Caco-2 (cell line): ENCODE data around the gene FAM83C. TPM values are rescaled to one million over a fixed set of nuclear protein-coding genes. Genes with fewer than 3 reads are reported as not detected.

Experiments
- BruUV-seq: library from RNA; stranded (reverse); fragments of 400-500 nt; replicated peaks from 2 replicates; lab custom pipeline; 2021; lab: Mats Ljungman, UMichigan
- CTCF ChIA-PET: fragments of 300-600 bp; sonication (Branson Sonifier 250); formaldehyde crosslinking; loops from one replicate; lab custom pipeline; 2022; ENCODE audit warnings: antibody characterized with exemption; lab: Charles Lee
- POLR2A ChIA-PET: fragments of 300-600 bp; sonication (Branson Sonifier 250); formaldehyde crosslinking; loops from one replicate; lab custom pipeline; 2022; ENCODE audit warnings: antibody characterized with exemption; lab: Charles Lee
- DNase-seq, 2 experiments: peaks; one replicate each; pipeline versions ENCODE4 v3.0.0 to v3.0.0-alpha.2; 2020 to 2022
- H3K27me3 ChIP-seq: replicated peaks from 2 replicates; pipeline ENCODE4 v1.6.0; 2011; ENCODE audit warnings: low read length; ENCODE audit not compliant: control insufficient read depth, insufficient read depth
- H3K36me3 ChIP-seq: 2 replicates; pipeline ENCODE4 v1.5.1; 2011; ENCODE audit warnings: low read length; ENCODE audit not compliant: control insufficient read depth, insufficient read depth
- H3K4me1 ChIP-seq: fragments of 250-450 bp; sonication (Bioruptor Pico); 2 replicates; pipeline ENCODE4 v1.5.1; 2020; ENCODE audit warnings: mild to moderate bottlenecking
- H3K4me3 ChIP-seq: 2 replicates; pipeline ENCODE4 v1.5.1; 2011; ENCODE audit warnings: low read depth, mild to moderate bottlenecking, control low read depth, low read length
- H3K9me3 ChIP-seq: fragments of 250-450 bp; sonication (Bioruptor Pico); 2 replicates; pipeline ENCODE4 v1.5.1; 2020; ENCODE audit warnings: mild to moderate bottlenecking, moderate library complexity
- H3K27ac Mint-ChIP-seq: one replicate; pipeline ENCODE4 v1.8.0; 2022; ENCODE audit warnings: mixed read lengths; ENCODE audit not compliant: unreplicated experiment
- H3K27me3 Mint-ChIP-seq: one replicate; pipeline ENCODE4 v1.8.0; 2022; ENCODE audit warnings: mixed read lengths; ENCODE audit not compliant: insufficient read depth, unreplicated experiment
- H3K36me3 Mint-ChIP-seq: one replicate; pipeline ENCODE4 v1.8.0; 2022; ENCODE audit warnings: mild to moderate bottlenecking, mixed read lengths; ENCODE audit not compliant: insufficient read depth, unreplicated experiment
- H3K4me1 Mint-ChIP-seq: one replicate; pipeline ENCODE4 v1.8.0; 2022; ENCODE audit warnings: low read depth, mixed read lengths; ENCODE audit not compliant: unreplicated experiment
- H3K4me3 Mint-ChIP-seq: one replicate; pipeline ENCODE4 v1.8.0; 2022; ENCODE audit warnings: mild to moderate bottlenecking, moderate library complexity, mixed read lengths; ENCODE audit not compliant: unreplicated experiment
- H3K9me3 Mint-ChIP-seq: one replicate; pipeline ENCODE4 v1.8.0; 2022; ENCODE audit warnings: mixed read lengths; ENCODE audit not compliant: unreplicated experiment
- intact Hi-C: fragments of 100-400 bp; cut with micrococcal nuclease; formaldehyde crosslinking; loops from one replicate; pipeline ENCODE4 v1.10.0; 2022; ENCODE audit not compliant: unreplicated experiment
- total RNA-seq: library from RNA; stranded (reverse); gene quantifications from 2 replicates; pipeline ENCODE4 v1.2.3, GENCODE V29; 2022
- TF ChIP-seq, protein P1 (sequence below), 2 experiments: fragments of 200-600 bp in 1 of 2; IDR thresholded peaks; 1 replicate in 1 of 2; 2 replicates in 1 of 2; pipeline versions ENCODE4 v1.5.1 to v1.8.0; 2011 to 2022; ENCODE audit warnings: antibody characterized with exemption in 1 of 2, control low read depth in 1 of 2, inconsistent platforms in 1 of 2, low read depth in 1 of 2, low read length in 1 of 2, mild to moderate bottlenecking in 1 of 2, moderate library complexity in 1 of 2; ENCODE audit not compliant: insufficient read depth in 1 of 2, severe bottlenecking in 1 of 2, unreplicated experiment in 1 of 2

The FAM83C gene
- total RNA-seq, 1 experiment from 2014 or later, result not detected

DNA sequence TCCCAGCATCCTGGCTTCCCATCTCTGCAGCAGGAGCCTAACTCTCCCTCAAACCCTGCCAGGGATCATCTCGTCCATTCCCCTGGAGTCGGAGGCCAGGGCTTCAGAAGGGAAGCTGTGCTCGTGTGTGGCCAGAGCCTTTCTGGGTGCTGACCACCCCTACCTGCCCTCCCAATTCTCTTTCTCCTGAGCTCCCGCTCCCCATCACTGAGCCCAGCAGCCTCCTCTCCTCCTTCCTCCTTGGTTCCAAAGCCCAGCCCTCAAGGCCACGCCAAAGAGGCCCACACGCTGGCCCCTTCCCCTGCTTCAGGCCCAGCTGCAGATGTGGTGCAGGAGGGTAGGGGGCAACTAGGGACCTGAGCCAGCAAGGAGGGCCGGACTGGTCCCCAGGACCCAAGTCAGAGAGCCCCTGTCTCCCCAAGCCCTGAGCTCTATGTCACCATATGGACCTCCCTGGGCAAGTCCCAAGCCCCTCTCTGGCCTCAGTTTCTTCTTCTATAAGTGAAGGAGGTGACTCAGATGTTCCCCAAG, 1.3 kb downstream of the FAM83C start:
- Mint-ChIP-seq H3K27me3 (no peaks in the 10 kb centered on the region), H3K27ac (no peak overlapping the region), H3K4me3 (no peak overlapping the region), H3K36me3 (no peaks in the 10 kb centered on the region), H3K4me1 (peaks cover 20% of the 10 kb centered on the region), H3K9me3 (no peaks in the 10 kb centered on the region)
- Histone ChIP-seq H3K9me3 (no peaks in the 10 kb centered on the region), H3K4me3 (no peak overlapping the region), H3K36me3 (no peaks in the 10 kb centered on the region), H3K4me1 (peaks cover 26% of the 10 kb centered on the region), H3K27me3 (no peaks in the 10 kb centered on the region)
- intact Hi-C loops, result no loop called here
- ChIA-PET CTCF (interaction anchor here (1.1 to 2.7 kb wide), 3 partner anchors 16 to 146 kb away, joined by 3 to 9 read pairs (median 5); no protein-coding TSS in a partner anchor), POLR2A (interaction anchor here (0.6 kb wide), 1 partner anchor 13 kb away, joined by 4 read pairs; no protein-coding TSS in a partner anchor)
- BruUV-seq, result no TSS peak
- no peak for DNase-seq
- TF ChIP-seq, protein P1, sequence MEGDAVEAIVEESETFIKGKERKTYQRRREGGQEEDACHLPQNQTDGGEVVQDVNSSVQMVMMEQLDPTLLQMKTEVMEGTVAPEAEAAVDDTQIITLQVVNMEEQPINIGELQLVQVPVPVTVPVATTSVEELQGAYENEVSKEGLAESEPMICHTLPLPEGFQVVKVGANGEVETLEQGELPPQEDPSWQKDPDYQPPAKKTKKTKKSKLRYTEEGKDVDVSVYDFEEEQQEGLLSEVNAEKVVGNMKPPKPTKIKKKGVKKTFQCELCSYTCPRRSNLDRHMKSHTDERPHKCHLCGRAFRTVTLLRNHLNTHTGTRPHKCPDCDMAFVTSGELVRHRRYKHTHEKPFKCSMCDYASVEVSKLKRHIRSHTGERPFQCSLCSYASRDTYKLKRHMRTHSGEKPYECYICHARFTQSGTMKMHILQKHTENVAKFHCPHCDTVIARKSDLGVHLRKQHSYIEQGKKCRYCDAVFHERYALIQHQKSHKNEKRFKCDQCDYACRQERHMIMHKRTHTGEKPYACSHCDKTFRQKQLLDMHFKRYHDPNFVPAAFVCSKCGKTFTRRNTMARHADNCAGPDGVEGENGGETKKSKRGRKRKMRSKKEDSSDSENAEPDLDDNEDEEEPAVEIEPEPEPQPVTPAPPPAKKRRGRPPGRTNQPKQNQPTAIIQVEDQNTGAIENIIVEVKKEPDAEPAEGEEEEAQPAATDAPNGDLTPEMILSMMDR (IDR thresholded peaks at IDR 0.05; ENCODE audit: insufficient read depth in 1 of 2, low read depth in 1 of 2, low read length in 1 of 2, severe bottlenecking in 1 of 2, unreplicated experiment in 1 of 2), result no peak

DNA sequence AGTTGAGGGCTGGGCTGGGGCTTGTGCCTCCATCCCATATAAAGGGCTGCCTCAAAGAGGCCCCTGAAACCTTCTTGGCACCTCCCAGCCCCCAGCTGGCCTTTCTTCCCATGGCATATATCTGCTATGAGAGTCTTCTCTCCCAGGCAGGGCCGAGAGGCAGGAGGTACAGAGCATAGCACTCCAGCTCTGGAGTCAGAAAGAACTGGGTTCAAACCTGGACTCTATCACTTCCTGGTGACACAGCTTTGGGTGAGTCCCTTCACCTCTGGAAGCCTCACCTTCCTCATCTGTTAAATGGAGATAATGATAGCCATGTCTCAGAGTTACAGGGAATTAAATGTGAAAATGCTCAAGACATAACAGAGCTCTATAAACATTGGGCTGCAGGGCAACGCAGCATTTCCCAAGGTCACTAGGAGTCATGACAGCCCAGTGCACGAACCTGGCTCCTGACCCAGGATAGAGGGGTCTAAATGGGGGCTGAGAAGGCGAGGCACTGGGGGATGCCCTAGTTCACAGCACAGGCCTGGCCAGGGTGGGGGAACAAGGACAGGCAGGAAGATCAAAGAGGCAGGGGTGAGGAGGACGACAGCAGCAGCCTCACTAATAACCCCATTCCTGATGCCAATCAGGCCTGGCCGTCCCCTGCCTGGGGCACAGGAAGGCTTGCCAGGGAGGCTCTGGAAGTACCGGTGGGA, 1.9 kb downstream of the FAM83C start:
- no peak overlapping the region for H3K4me3 Mint-ChIP-seq
- H3K36me3 Mint-ChIP-seq, result no peaks in the 10 kb centered on the region
- H3K9me3 Mint-ChIP-seq, result no peaks in the 10 kb centered on the region
- no peak overlapping the region for H3K27ac Mint-ChIP-seq
- Histone ChIP-seq H3K4me1 (peaks cover 33% of the 10 kb centered on the region), H3K27me3 (no peaks in the 10 kb centered on the region), H3K4me3 (no peak overlapping the region), H3K9me3 (no peaks in the 10 kb centered on the region), H3K36me3 (no peaks in the 10 kb centered on the region)
- TF ChIP-seq, protein P1 (IDR thresholded peaks at IDR 0.05; ENCODE audit: insufficient read depth in 1 of 2, low read depth in 1 of 2, low read length in 1 of 2, severe bottlenecking in 1 of 2, unreplicated experiment in 1 of 2), result no peak
- intact Hi-C loops, result no loop called here
- no TSS peak for BruUV-seq
- peaks cover 24% of the 10 kb centered on the region for H3K4me1 Mint-ChIP-seq
- CTCF ChIA-PET, result interaction anchor here (0.6 to 2.7 kb wide), 5 partner anchors 16 to 727 kb away, joined by 3 to 9 read pairs (median 4); no protein-coding TSS in a partner anchor
- H3K27me3 Mint-ChIP-seq, result no peaks in the 10 kb centered on the region
- DNase-seq, result no peak
- POLR2A ChIA-PET, result no interaction called here

DNA sequence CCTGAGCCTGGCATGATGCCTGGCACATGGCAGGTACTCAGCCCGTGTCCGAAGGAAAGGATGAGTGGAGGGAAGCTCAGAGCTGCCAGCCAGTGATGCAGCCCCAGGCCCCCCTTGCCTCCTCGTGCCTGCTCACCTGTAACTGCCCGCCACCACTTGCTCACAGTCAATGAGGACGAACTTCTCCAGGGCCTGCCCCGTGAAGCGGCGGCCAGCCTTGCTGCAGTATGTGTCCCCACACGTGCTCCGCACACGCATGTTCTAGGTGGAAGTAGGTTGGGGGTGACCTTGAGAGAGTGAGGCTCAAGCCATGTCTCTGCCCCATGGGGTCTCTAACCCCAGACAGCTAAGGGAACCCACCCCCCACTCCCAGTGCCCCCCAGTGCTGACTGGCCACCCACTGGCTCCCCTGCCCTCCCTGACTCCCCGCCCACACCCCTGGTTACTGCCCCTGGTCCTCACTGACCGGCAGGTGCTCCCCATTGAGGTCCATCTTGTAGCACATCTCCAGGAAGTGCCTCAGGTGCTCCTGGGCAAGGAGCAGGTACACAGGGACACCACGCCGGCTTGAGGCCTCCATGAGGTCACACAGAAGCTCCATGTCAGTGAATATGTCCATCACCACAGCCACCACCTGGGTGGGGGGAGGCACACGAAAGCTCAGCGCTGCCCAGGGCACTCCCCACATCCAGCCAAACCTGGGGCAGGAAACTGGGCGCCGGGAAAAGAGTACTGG, 3.7 kb downstream of the FAM83C start:
- ChIA-PET CTCF (interaction anchor here (0.6 to 4.3 kb wide), 5 partner anchors 17 to 148 kb away, joined by 3 to 37 read pairs (median 7); no protein-coding TSS in a partner anchor), POLR2A (interaction anchor here (1.2 kb wide), 1 partner anchor 166 kb away, joined by 4 read pairs; no protein-coding TSS in a partner anchor)
- BruUV-seq, result no TSS peak

More for the DNA sequence above, 3.7 kb downstream of the FAM83C start:
- H3K27me3 ChIP-seq, result no peaks in the 10 kb centered on the region
- peak in 1 of 2 experiments; percentile 51 for DNase-seq
- TF ChIP-seq, protein P1 (IDR thresholded peaks at IDR 0.05; ENCODE audit: insufficient read depth in 1 of 2, low read depth in 1 of 2, low read length in 1 of 2, severe bottlenecking in 1 of 2, unreplicated experiment in 1 of 2), result no peak
- H3K4me3 ChIP-seq, result no peak overlapping the region
- H3K4me1 ChIP-seq, result peaks cover 25% of the 10 kb centered on the region
- Mint-ChIP-seq H3K27ac (no peak overlapping the region), H3K4me1 (peaks cover 18% of the 10 kb centered on the region), H3K36me3 (peaks cover 14% of the 10 kb centered on the region), H3K9me3 (no peaks in the 10 kb centered on the region), H3K27me3 (no peaks in the 10 kb centered on the region), H3K4me3 (no peak overlapping the region)
- H3K9me3 ChIP-seq, result no peaks in the 10 kb centered on the region
- H3K36me3 ChIP-seq, result 0 out of 2 replicates have a peak, but pooled peaks cover under 1% of the 10 kb centered on the region
- intact Hi-C loops, result loop anchor here (5.0 kb wide), 1 partner anchor 411 kb away; the partner anchor contains the start of gene ACSS2
